ENCODE measurements around the gene SLC2A10.

DNA sequence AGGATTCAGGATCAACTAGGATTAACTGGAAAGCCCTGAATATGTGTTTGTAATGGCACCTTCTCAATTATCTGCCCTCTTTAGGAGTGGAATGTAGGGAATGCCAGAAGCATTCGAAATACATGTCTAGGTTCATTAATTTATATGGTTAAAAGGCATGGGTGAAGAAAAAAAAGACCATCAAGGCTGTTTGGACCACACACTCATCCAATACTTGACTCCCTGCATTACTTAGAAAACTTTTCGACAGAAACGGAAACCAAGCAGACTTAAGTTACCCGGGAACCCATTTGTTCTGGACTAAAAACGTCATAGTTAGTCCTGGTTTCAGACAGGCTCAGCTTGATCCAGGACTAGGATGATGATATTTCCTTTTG is 33.2 kb downstream of the SLC2A10 start:
- TF ChIP-seq, protein P1, sequence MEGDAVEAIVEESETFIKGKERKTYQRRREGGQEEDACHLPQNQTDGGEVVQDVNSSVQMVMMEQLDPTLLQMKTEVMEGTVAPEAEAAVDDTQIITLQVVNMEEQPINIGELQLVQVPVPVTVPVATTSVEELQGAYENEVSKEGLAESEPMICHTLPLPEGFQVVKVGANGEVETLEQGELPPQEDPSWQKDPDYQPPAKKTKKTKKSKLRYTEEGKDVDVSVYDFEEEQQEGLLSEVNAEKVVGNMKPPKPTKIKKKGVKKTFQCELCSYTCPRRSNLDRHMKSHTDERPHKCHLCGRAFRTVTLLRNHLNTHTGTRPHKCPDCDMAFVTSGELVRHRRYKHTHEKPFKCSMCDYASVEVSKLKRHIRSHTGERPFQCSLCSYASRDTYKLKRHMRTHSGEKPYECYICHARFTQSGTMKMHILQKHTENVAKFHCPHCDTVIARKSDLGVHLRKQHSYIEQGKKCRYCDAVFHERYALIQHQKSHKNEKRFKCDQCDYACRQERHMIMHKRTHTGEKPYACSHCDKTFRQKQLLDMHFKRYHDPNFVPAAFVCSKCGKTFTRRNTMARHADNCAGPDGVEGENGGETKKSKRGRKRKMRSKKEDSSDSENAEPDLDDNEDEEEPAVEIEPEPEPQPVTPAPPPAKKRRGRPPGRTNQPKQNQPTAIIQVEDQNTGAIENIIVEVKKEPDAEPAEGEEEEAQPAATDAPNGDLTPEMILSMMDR (conservative IDR thresholded peaks at IDR 0.05 in 1 of 2, IDR thresholded peaks at IDR 0.05 in 1 of 2; ENCODE audit: extremely low read depth in 1 of 2, insufficient read depth in 1 of 2, low read depth in 1 of 2, low read length in 2 of 2) = no peak
- no peak for TF ChIP-seq EZH2 (IDR thresholded peaks at IDR 0.05; ENCODE audit: borderline replicate concordance, low read length)

All from mammary epithelial cell (primary cell).